Measurements from ENCODE around the gene RTP5. TPM values are rescaled to one million over a fixed set of nuclear protein-coding genes. Genes with fewer than 3 reads are reported as not detected.
"Not testable (repeated sequence)": the region's sequence is repeated elsewhere in the genome, so short reads cannot be mapped to it uniquely, and the experiment has no call there.

RTP5 gene
- polyA plus RNA-seq, 3 donors: 0.09 TPM; not detected in 2

GRCh38 chr2:241870611-241871537, 1.3 kb downstream of the RTP5 start:
- DNase-seq: no peak

GRCh38 chr2:241871538-241872312, 2.2 kb downstream of the RTP5 start:
- no peak for DNase-seq

- no peak for DNase-seq
Observed at GRCh38 chr2:241872313-241872642, 2.7 kb downstream of the RTP5 start.

- no peak for DNase-seq
Observed at GRCh38 chr2:241873081-241873802, 3.7 kb downstream of the RTP5 start.

- no peak for DNase-seq
Observed at GRCh38 chr2:241873803-241874110, 4.2 kb downstream of the RTP5 start.

GRCh38 chr2:241874277-241874925, 4.9 kb downstream of the RTP5 start:
- DNase-seq: no peak

- not testable (repeated sequence) for DNase-seq
Observed at GRCh38 chr2:241875754-241876527, 6.4 kb downstream of the RTP5 start.

GRCh38 chr2:241876528-241877196, 7.1 kb downstream of the RTP5 start:
- no peak for DNase-seq

GRCh38 chr2:241877197-241877685, 7.7 kb downstream of the RTP5 start:
- DNase-seq: no peak

- no peak for DNase-seq
Observed at GRCh38 chr2:241877989-241878970, 8.8 kb downstream of the RTP5 start.

- DNase-seq: no peak
Observed at GRCh38 chr2:241879326-241879725, 9.8 kb downstream of the RTP5 start.

GRCh38 chr2:241880311-241881073, 11.0 kb downstream of the RTP5 start:
- no peak for DNase-seq

GRCh38 chr2:241882091-241882625, 12.6 kb downstream of the RTP5 start:
- no peak for DNase-seq

GRCh38 chr2:241884951-241885290, 15.4 kb downstream of the RTP5 start:
- no peak for DNase-seq

- no peak for DNase-seq
Observed at GRCh38 chr2:241885291-241885945, 15.9 kb downstream of the RTP5 start.

GRCh38 chr2:241885946-241886643, 16.6 kb downstream of the RTP5 start:
- no peak for DNase-seq

GRCh38 chr2:241886840-241887447, 17.4 kb downstream of the RTP5 start:
- DNase-seq: no peak

Measured in renal pelvis (tissue), 4 donors.